B cell (primary cell): Measurements from ENCODE around the gene PLPP4. TPM values are rescaled to one million over a fixed set of nuclear protein-coding genes. Genes with fewer than 3 reads are reported as not detected.

Experiments used
- ATAC-seq: fragments of 200-7000 bp; cut with Tn5 transposase; one replicate; pipeline ENCODE4 v1.10.0; 2021; ENCODE audit warnings: low read depth, mild to moderate bottlenecking, moderate number of reproducible peaks, moderate library complexity
- CTCF ChIA-PET: fragments of 350-600 bp; sonication (Branson Sonifier 250); formaldehyde crosslinking; loops from one replicate; lab custom pipeline; 2021; ENCODE audit warnings: antibody characterized with exemption, inconsistent platforms; lab: Charles Lee
- POLR2A ChIA-PET: fragments of 350-600 bp; sonication (Branson Sonifier 250); formaldehyde crosslinking; loops from one replicate; lab custom pipeline; 2021; ENCODE audit warnings: antibody characterized with exemption; lab: Charles Lee
- DNase-seq: peaks from one replicate; pipeline ENCODE4 v3.0.0; 2013
- H2AFZ ChIP-seq: 2 replicates; pipeline ENCODE4 v1.6.1; 2012; ENCODE audit warnings: mild to moderate bottlenecking, low read depth, low read length; ENCODE audit not compliant: insufficient read depth, poor library complexity, severe bottlenecking
- H3K27ac ChIP-seq, 2 donors: 1 replicate in 1 of 2; 2 replicates in 1 of 2; pipeline ENCODE4 v1.5.1; 2012 to 2013; ENCODE audit warnings: low read length in 2 of 2, mild to moderate bottlenecking in 2 of 2, moderate library complexity in 1 of 2
- H3K27me3 ChIP-seq, 4 experiments: fragments of 200-600 bp in 1 of 4; sonication (generic) in 1 of 4; replicated peaks in 1 of 4; 1 replicate in 2 of 4; 2 replicates in 2 of 4; pipeline versions ENCODE4 v1.6.1 to v1.7.0; 2013 to 2016; ENCODE audit warnings: low read length in 3 of 4, mild to moderate bottlenecking in 2 of 4, mixed read lengths in 1 of 4, moderate library complexity in 1 of 4; ENCODE audit not compliant: insufficient read depth in 4 of 4, control insufficient read depth in 3 of 4; ENCODE audit errors: control extremely low read depth in 1 of 4
- H3K36me3 ChIP-seq, 2 experiments: replicated peaks in 1 of 2; 1 replicate in 1 of 2; 2 replicates in 1 of 2; pipeline versions ENCODE4 v1.6.1 to v1.7.1; 2013; ENCODE audit warnings: low read length in 1 of 2; ENCODE audit not compliant: insufficient read depth in 2 of 2, control insufficient read depth in 1 of 2; ENCODE audit errors: control extremely low read depth in 1 of 2, extremely low read depth in 1 of 2
- H3K4me1 ChIP-seq, 2 donors: fragments of 200-600 bp in 1 of 2; sonication (generic) in 1 of 2; 1 replicate in 1 of 2; 2 replicates in 1 of 2; pipeline versions ENCODE4 v1.5.1 to v1.6.1; 2013 to 2017; ENCODE audit warnings: low read length in 2 of 2; ENCODE audit not compliant: control insufficient read depth in 2 of 2, insufficient read depth in 2 of 2
- H3K4me2 ChIP-seq: replicated peaks from 2 replicates; pipeline ENCODE3; 2012; ENCODE audit warnings: mild to moderate bottlenecking, low read depth, low read length; ENCODE audit not compliant: poor library complexity, severe bottlenecking
- H3K4me3 ChIP-seq, 5 experiments: fragments of 200-600 bp in 1 of 5; sonication (generic) in 1 of 5; 1 replicate in 3 of 5; 2 replicates in 2 of 5; pipeline versions ENCODE4 v1.5.1 to v1.7.0; 2011 to 2016; ENCODE audit warnings: low read length in 4 of 5, mild to moderate bottlenecking in 4 of 5, low read depth in 2 of 5, control low read depth in 1 of 5, moderate library complexity in 1 of 5; ENCODE audit not compliant: insufficient read depth in 1 of 5; ENCODE audit errors: control extremely low read depth in 1 of 5, extremely low read depth in 1 of 5
- H3K79me2 ChIP-seq: fragments of 200-600 bp; sonication (generic); one replicate; pipeline ENCODE4 v1.6.0; 2016; ENCODE audit warnings: low read length; ENCODE audit not compliant: control insufficient read depth, insufficient read depth
- H3K9ac ChIP-seq: fragments of 200-600 bp; sonication (generic); 2 replicates; pipeline ENCODE4 v1.6.1; 2017; ENCODE audit warnings: mild to moderate bottlenecking, low read length, moderate library complexity
- H3K9me3 ChIP-seq, 3 donors: one replicate each; pipeline versions ENCODE4 v1.6.1 to v1.7.1; 2013; ENCODE audit warnings: low read length in 2 of 3; ENCODE audit not compliant: control insufficient read depth in 2 of 3, insufficient read depth in 1 of 3; ENCODE audit errors: control extremely low read depth in 1 of 3
- H4K20me1 ChIP-seq: 2 replicates; pipeline ENCODE4 v1.6.0; 2012; ENCODE audit warnings: mild to moderate bottlenecking, low read length; ENCODE audit not compliant: insufficient read depth, control insufficient read depth, poor library complexity, severe bottlenecking
- H3K27ac Mint-ChIP-seq: one replicate; pipeline ENCODE4 v1.8.0; 2021; ENCODE audit warnings: mixed read lengths
- H3K27me3 Mint-ChIP-seq: one replicate; pipeline ENCODE4 v1.8.0; 2021; ENCODE audit warnings: mixed read lengths
- H3K4me1 Mint-ChIP-seq: one replicate; pipeline ENCODE4 v1.8.0; 2021; ENCODE audit warnings: mixed read lengths
- H3K4me3 Mint-ChIP-seq: one replicate; pipeline ENCODE4 v1.8.0; 2021; ENCODE audit warnings: mixed read lengths
- H3K9me3 Mint-ChIP-seq: one replicate; pipeline ENCODE4 v1.8.0; 2022; ENCODE audit warnings: mixed read lengths; ENCODE audit not compliant: insufficient read depth
- EZH2 ChIP-seq: IDR thresholded peaks from 2 replicates; pipeline ENCODE4 v1.6.1; 2012; ENCODE audit warnings: borderline replicate concordance, low read depth, mild to moderate bottlenecking, moderate library complexity, low read length; ENCODE audit not compliant: insufficient read depth, poor library complexity, severe bottlenecking
- WGBS: methylation state at CpG from one replicate; pipeline ENCODE4 v1.1.5; 2013; ENCODE audit warnings: missing lambda C conversion rate; ENCODE audit not compliant: insufficient coverage; 5-methylcytosine and 5-hydroxymethylcytosine counted together
- intact Hi-C: fragments of 100-400 bp; cut with micrococcal nuclease; formaldehyde crosslinking; loops from one replicate; pipeline ENCODE4 v1.10.0; 2022
- polyA plus RNA-seq: library from polyadenylated mRNA; depleted of rRNA; stranded (reverse); fragments of >200 nt; gene quantifications from 2 replicates; pipeline ENCODE4 v1.2.3, GENCODE V29; 2012
- total RNA-seq, 2 donors: library from RNA; stranded (reverse); fragments of 120-200 nt in 1 of 2; gene quantifications; 1 replicate in 1 of 2; 2 replicates in 1 of 2; pipeline versions ENCODE4 v1.2.3 to v1.2.4, GENCODE V29; 2013 to 2022
- TF ChIP-seq, protein P1 (sequence below): fragments of 200-600 bp; IDR thresholded peaks from one replicate; pipeline ENCODE4 v1.8.0; 2022; ENCODE audit warnings: antibody characterized with exemption, mild to moderate bottlenecking

The PLPP4 gene
- total and polyA plus RNA-seq, 2 donors (not counting 1 experiment from before 2014, with no cell fraction given), result not detected

DNA sequence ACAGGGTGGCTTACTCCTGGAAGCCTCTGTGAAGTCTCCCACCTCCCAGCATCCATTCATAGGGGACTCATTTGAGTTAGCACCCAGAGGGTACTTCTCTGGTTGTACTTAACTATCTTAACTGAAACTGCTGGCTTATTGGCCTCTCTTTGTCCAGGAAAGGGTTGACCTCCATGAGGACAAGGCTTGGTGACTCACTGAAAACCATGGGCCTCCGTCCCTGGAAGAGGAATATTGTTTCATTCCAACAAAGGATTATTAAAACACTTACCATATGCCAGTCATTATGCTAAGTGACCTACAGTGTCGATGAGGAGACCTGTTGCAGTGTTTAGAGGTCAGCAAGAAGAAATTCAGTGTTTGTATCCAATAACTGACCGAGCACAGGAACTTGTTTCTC is 175.9 kb downstream of the PLPP4 start:
- Mint-ChIP-seq H3K4me1 (no peaks in the 10 kb centered on the region), H3K27me3 (peaks cover 11% of the 10 kb centered on the region), H3K9me3 (no peaks in the 10 kb centered on the region), H3K4me3 (no peak overlapping the region), H3K27ac (no peak overlapping the region)
- Histone ChIP-seq H4K20me1 (no peaks in the 10 kb centered on the region), H3K4me1 (no peaks in the 10 kb centered on the region), H3K9me3 (peaks cover 0 to 5% (median 0%) of the 10 kb centered on the region in 3 donors), H3K27me3 (peaks cover 0 to 6% (median 0%) of the 10 kb centered on the region in 4 experiments), H3K27ac (no peak overlapping the region), H3K9ac (no peak overlapping the region), H3K79me2 (no peaks in the 10 kb centered on the region), H3K4me2 (no peak overlapping the region), H2AFZ (no peak overlapping the region), H3K36me3 (no peaks in the 10 kb centered on the region), H3K4me3 (no peak overlapping the region)
- intact Hi-C loops, result no loop called here
- TF ChIP-seq EZH2, result no peak
- TF ChIP-seq, protein P1, sequence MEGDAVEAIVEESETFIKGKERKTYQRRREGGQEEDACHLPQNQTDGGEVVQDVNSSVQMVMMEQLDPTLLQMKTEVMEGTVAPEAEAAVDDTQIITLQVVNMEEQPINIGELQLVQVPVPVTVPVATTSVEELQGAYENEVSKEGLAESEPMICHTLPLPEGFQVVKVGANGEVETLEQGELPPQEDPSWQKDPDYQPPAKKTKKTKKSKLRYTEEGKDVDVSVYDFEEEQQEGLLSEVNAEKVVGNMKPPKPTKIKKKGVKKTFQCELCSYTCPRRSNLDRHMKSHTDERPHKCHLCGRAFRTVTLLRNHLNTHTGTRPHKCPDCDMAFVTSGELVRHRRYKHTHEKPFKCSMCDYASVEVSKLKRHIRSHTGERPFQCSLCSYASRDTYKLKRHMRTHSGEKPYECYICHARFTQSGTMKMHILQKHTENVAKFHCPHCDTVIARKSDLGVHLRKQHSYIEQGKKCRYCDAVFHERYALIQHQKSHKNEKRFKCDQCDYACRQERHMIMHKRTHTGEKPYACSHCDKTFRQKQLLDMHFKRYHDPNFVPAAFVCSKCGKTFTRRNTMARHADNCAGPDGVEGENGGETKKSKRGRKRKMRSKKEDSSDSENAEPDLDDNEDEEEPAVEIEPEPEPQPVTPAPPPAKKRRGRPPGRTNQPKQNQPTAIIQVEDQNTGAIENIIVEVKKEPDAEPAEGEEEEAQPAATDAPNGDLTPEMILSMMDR, result no peak
- no CpG with 5 or more reads among the region's 3 CpGs for WGBS
- POLR2A ChIA-PET, result no interaction called here
- DNase-seq (no peak), ATAC-seq (no peak)
- CTCF ChIA-PET, result no interaction called here

DNA sequence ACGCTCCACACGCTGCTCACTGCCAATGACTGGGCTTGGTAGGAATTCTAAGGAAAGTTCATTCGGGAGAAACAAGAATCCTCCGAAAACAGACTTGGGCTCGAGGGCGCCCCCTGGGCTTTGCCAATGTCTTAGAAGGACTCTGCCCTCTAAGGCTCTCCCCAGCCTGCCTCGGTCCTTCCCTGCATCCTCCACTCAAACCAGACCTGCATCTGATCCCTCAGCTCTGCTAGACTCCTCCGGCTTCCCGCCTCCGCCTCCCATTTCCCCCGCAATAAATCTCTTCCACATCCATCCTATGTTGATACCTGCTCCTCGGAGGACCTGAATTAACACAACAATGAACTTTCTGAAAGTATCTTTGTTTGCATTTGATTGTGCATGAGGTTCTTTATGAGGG is 177.6 kb downstream of the PLPP4 start:
- TF ChIP-seq, protein P1, result no peak
- TF ChIP-seq EZH2, result no peak
- no peak overlapping the region for H3K27ac ChIP-seq
- H3K79me2 ChIP-seq, result no peaks in the 10 kb centered on the region
- Mint-ChIP-seq H3K4me3 (no peak overlapping the region), H3K27ac (no peak overlapping the region), H3K4me1 (no peaks in the 10 kb centered on the region), H3K9me3 (no peaks in the 10 kb centered on the region), H3K27me3 (peaks cover 11% of the 10 kb centered on the region)
- intact Hi-C loops, result no loop called here
- H4K20me1 ChIP-seq, result no peaks in the 10 kb centered on the region
- DNase-seq (no peak), ATAC-seq (no peak)
- peaks cover 0 to 3% (median 0%) of the 10 kb centered on the region in 3 donors for H3K9me3 ChIP-seq
- ChIA-PET CTCF (no interaction called here), POLR2A (no interaction called here)
- H3K36me3 ChIP-seq, result no peaks in the 10 kb centered on the region
- peaks cover 0 to 3% (median 0%) of the 10 kb centered on the region in 4 experiments for H3K27me3 ChIP-seq
- no peak overlapping the region for H2AFZ ChIP-seq
- no peak overlapping the region for H3K4me2 ChIP-seq
- no peak overlapping the region for H3K9ac ChIP-seq
- H3K4me1 ChIP-seq, result no peaks in the 10 kb centered on the region
- H3K4me3 ChIP-seq, result no peak overlapping the region
- WGBS, result 85% methylated on average over 5 of the region's 12 CpGs
